ENCODE data around the gene ADGRG3. TPM values are rescaled to one million over a fixed set of nuclear protein-coding genes. Genes with fewer than 3 reads are reported as not detected.

Gene ADGRG3
- total RNA-seq, 4 donors from 2014 or later = 2.0 to 9.6 (median 3.7) TPM

- no peak for DNase-seq (ENCODE audit: extremely low spot score)
- intact Hi-C loops (cut with DNase I) = no loop called here
- WGBS = 89% methylated on average over 10 of the region's 13 CpGs
- Histone ChIP-seq H3K27ac (replicated peaks in 1 of 4) (no peak overlapping the region), H3K27me3 (peaks cover 0 to 16% (median 0%) of the 10 kb centered on the region in 4 donors), H3K4me1 (no peaks in the 10 kb centered on the region), H3K36me3 (no peaks in the 10 kb centered on the region), H3K4me3 (no peak overlapping the region), H3K9me3 (no peaks in the 10 kb centered on the region)
- no peak for TF ChIP-seq EP300 (IDR thresholded peaks at IDR 0.05)
Observed at GRCh38 chr16:57681950-57682728, 14.0 kb downstream of the ADGRG3 start.

- Histone ChIP-seq H3K4me3 (no peak overlapping the region), H3K9me3 (no peaks in the 10 kb centered on the region), H3K27me3 (peaks cover 0 to 16% (median 0%) of the 10 kb centered on the region in 4 donors), H3K27ac (replicated peaks in 1 of 4) (no peak overlapping the region), H3K36me3 (no peaks in the 10 kb centered on the region), H3K4me1 (no peaks in the 10 kb centered on the region)
- no peak for TF ChIP-seq POLR2AphosphoS5 (IDR thresholded peaks at IDR 0.05)
- TF ChIP-seq CTCF (IDR thresholded peaks at IDR 0.05) = no peak
- TF ChIP-seq EP300 (IDR thresholded peaks at IDR 0.05) = no peak
- 80% methylated on average over 11 of the region's 11 CpGs for WGBS
- intact Hi-C loops (cut with DNase I) = no loop called here
- no peak for DNase-seq (ENCODE audit: extremely low spot score)
Observed at GRCh38 chr16:57682809-57683635, 14.9 kb downstream of the ADGRG3 start.

GRCh38 chr16:57683636-57684545 is 15.8 kb downstream of the ADGRG3 start:
- Histone ChIP-seq H3K9me3 (no peaks in the 10 kb centered on the region), H3K36me3 (no peaks in the 10 kb centered on the region), H3K27ac (replicated peaks in 1 of 4) (no peak overlapping the region), H3K27me3 (peaks cover 0 to 23% (median 0%) of the 10 kb centered on the region in 4 donors), H3K4me3 (no peak overlapping the region), H3K4me1 (no peaks in the 10 kb centered on the region)
- 78% methylated on average over 15 of the region's 18 CpGs for WGBS
- TF ChIP-seq POLR2A (IDR thresholded peaks at IDR 0.05; ENCODE audit: low read depth) (no peak), CTCF (IDR thresholded peaks at IDR 0.05) (no peak), POLR2AphosphoS5 (IDR thresholded peaks at IDR 0.05) (no peak), EP300 (IDR thresholded peaks at IDR 0.05) (no peak)
- intact Hi-C loops (cut with DNase I) = no loop called here
- DNase-seq (ENCODE audit: extremely low spot score) = no peak

- TF ChIP-seq POLR2A (IDR thresholded peaks at IDR 0.05; ENCODE audit: low read depth) (no peak), POLR2AphosphoS5 (IDR thresholded peaks at IDR 0.05) (no peak), EP300 (IDR thresholded peaks at IDR 0.05) (no peak), CTCF (IDR thresholded peaks at IDR 0.05) (no peak)
- H3K27ac ChIP-seq (replicated peaks in 1 of 4) = no peak overlapping the region
- 87% methylated on average over 7 of the region's 8 CpGs for WGBS
- peaks cover 0 to 2% (median 0%) of the 10 kb centered on the region in 4 donors for H3K4me1 ChIP-seq
- H3K9me3 ChIP-seq = no peaks in the 10 kb centered on the region
- no peak overlapping the region for H3K4me3 ChIP-seq
- peaks cover 0 to 32% (median 0%) of the 10 kb centered on the region in 4 donors for H3K27me3 ChIP-seq
- intact Hi-C loops (cut with DNase I) = no loop called here
- no peak for DNase-seq (ENCODE audit: extremely low spot score)
- H3K36me3 ChIP-seq = no peaks in the 10 kb centered on the region
Observed at GRCh38 chr16:57684626-57685358, 16.7 kb downstream of the ADGRG3 start.
